Spleen (tissue), 7 donors: ENCODE data around the gene LKAAEAR1.

ENCODE experiments used
- CTCF ChIP-seq, 11 experiments: fragments of 200-600 bp in 7 of 11; fragments of 450-650 bp in 4 of 11; sonication (generic) in 4 of 11; IDR thresholded peaks in 8 of 11; conservative IDR thresholded peaks in 3 of 11; 1 replicate in 7 of 11; 2 replicates in 4 of 11; pipeline versions ENCODE4 v1.4.0 to v1.8.0; 2016 to 2021; ENCODE audit warnings: antibody characterized with exemption in 11 of 11, inconsistent platforms in 4 of 11, mild to moderate bottlenecking in 1 of 11
- POLR2A ChIP-seq, 3 donors: fragments of 450-650 bp; IDR thresholded peaks; one replicate each; pipeline ENCODE4 v1.5.1; 2017; ENCODE audit warnings: antibody characterized with exemption in 3 of 3, mild to moderate bottlenecking in 1 of 3
- POLR2AphosphoS5 ChIP-seq, 3 donors: sonication (generic); formaldehyde crosslinking; IDR thresholded peaks; one replicate each; pipeline ENCODE4 v1.5.1; 2017; ENCODE audit warnings: antibody characterized with exemption in 3 of 3
- donor health status: DM: no; HTN: no; CAD: no; lungs with moderate emphysema.
- donor health status: DM: no; HTN: no; CAD: no.
- donor health status: DM: no; HTN: no; CAD: no.

DNA sequence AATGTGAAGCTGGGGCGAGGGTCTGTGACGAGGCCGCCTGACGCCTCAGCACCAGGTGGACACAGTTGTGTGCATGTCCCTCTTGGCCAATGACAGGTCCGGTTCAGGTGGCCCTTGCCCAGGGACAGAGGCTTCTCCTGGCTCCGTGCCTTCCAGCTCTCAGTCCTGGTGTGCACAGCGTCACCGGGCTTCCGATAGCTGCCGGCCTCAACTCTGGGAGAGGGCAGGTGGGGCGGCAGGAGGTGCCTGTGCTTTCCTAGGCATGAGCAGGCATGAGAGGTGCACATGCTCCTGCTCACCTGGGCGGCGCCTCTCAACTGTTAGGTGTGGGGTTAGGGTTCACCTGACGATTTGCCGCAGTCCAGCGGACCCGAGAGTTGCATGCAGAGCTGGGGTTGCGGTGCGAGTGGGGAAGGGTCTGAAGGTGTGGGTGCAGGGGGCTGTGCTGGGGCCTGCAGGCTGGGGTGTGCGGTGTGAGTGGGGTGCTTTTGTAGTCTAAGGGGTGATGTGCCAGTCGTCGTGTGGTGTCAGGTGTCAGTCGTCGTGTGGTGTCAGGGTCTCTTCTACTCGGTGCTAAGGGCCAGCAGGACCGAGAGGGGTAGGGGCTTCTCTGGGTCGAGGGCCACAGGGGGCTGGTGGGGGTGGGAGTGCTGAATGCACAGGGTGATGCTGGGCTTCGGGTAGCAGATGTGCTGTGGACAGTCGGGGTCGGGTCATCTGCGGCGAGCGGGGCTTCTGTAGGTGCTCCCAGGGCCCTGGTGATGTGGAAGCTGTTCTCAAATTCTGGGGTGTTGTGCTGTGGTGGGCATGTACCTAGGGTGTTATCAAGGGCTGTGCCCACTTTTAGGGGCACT lies 31.0 kb downstream of the LKAAEAR1 start:
- no peak for TF ChIP-seq CTCF (IDR thresholded peaks at IDR 0.05 in 8 of 11, conservative IDR thresholded peaks at IDR 0.05 in 3 of 11)
- TF ChIP-seq POLR2A (IDR thresholded peaks at IDR 0.05) = no peak
- TF ChIP-seq POLR2AphosphoS5 (IDR thresholded peaks at IDR 0.05) = no peak
